Parathyroid adenoma (tissue), 2 donors: ENCODE measurements around the gene OPCML.

Experiments used
- H2AFZ ChIP-seq: fragments of 300-600 bp; sonication (generic); one replicate; pipeline ENCODE4 v1.7.0; 2017; ENCODE audit warnings: antibody characterized with exemption, mild to moderate bottlenecking
- H3K27ac ChIP-seq: fragments of 300-600 bp; sonication (generic); one replicate; pipeline ENCODE4 v1.7.0; 2017
- H3K27me3 ChIP-seq: fragments of 300-600 bp; sonication (generic); one replicate; pipeline ENCODE4 v1.7.0; 2017; ENCODE audit warnings: low read length; ENCODE audit not compliant: control insufficient read depth, insufficient read depth
- H3K36me3 ChIP-seq: fragments of 300-600 bp; sonication (generic); one replicate; pipeline ENCODE4 v1.7.0; 2017; ENCODE audit warnings: low read length; ENCODE audit not compliant: control insufficient read depth, insufficient read depth
- H3K4me1 ChIP-seq: fragments of 300-600 bp; sonication (generic); one replicate; pipeline ENCODE4 v1.7.0; 2017; ENCODE audit warnings: control low read depth
- H3K4me2 ChIP-seq: fragments of 300-600 bp; sonication (generic); one replicate; pipeline ENCODE4 v1.7.0; 2017; ENCODE audit warnings: low read length
- H3K4me3 ChIP-seq: fragments of 300-600 bp; sonication (generic); one replicate; pipeline ENCODE4 v1.7.0; 2017; ENCODE audit warnings: low read depth, low read length
- H3K79me2 ChIP-seq: fragments of 300-600 bp; sonication (generic); one replicate; pipeline ENCODE4 v1.7.0; 2017; ENCODE audit warnings: control low read depth
- H3K9ac ChIP-seq: fragments of 300-600 bp; sonication (generic); one replicate; pipeline ENCODE4 v1.7.0; 2017; ENCODE audit warnings: mild to moderate bottlenecking
- H3K9me3 ChIP-seq: fragments of 300-600 bp; sonication (generic); one replicate; pipeline ENCODE4 v1.7.0; 2017; ENCODE audit warnings: low read length; ENCODE audit not compliant: control insufficient read depth
- TF ChIP-seq, protein P1 (sequence below): fragments of 300-600 bp; sonication (generic); IDR thresholded peaks from one replicate; pipeline ENCODE4 v1.7.0; 2017; ENCODE audit warnings: antibody characterized with exemption, mild to moderate bottlenecking
- donor health status: primary hyperparathyroidism.

OPCML gene

DNA sequence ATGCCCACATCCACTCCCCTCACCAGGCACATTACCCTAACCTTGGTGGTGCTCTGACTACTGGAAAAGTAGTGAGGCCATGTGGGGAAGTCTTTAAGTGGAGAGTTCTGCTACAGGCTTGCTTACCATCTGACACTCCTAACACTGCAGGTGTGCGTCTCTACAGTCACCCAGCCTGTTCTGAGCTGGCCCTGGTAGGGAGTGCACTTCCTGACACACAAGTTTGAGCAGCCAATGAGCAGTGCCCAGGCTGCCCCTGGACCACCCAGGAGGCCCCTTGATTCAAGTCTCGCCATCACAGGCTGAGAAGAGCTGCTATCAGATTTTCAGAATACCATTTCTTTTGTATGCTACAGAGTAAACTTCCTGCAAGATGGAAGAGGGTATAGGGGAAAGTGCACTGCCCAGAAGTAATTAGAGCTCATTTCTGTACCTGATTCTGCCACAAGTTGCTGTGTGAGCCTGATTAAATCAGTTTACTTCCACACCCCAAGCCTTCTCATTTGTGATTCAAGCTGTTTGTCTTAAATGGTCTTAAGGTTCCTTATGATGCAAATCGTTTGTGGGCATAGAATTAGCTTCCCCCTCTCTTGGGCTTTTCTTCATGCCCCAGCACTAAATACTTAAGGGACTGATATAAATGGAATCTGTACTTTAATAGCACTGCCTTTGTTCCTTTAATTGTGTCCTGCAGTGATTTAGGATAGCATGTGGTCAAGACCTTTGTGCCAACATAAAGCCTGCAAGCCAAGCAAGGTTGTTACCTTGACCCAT lies 22.2 kb downstream of the OPCML start:
- Histone ChIP-seq H3K79me2 (no peaks in the 10 kb centered on the region), H3K36me3 (no peaks in the 10 kb centered on the region), H3K4me2 (no peak overlapping the region), H3K27me3 (no peaks in the 10 kb centered on the region), H2AFZ (no peak overlapping the region), H3K4me3 (no peak overlapping the region), H3K27ac (no peak overlapping the region), H3K4me1 (peaks cover 8% of the 10 kb centered on the region), H3K9ac (no peak overlapping the region), H3K9me3 (no peaks in the 10 kb centered on the region)
- TF ChIP-seq, protein P1, sequence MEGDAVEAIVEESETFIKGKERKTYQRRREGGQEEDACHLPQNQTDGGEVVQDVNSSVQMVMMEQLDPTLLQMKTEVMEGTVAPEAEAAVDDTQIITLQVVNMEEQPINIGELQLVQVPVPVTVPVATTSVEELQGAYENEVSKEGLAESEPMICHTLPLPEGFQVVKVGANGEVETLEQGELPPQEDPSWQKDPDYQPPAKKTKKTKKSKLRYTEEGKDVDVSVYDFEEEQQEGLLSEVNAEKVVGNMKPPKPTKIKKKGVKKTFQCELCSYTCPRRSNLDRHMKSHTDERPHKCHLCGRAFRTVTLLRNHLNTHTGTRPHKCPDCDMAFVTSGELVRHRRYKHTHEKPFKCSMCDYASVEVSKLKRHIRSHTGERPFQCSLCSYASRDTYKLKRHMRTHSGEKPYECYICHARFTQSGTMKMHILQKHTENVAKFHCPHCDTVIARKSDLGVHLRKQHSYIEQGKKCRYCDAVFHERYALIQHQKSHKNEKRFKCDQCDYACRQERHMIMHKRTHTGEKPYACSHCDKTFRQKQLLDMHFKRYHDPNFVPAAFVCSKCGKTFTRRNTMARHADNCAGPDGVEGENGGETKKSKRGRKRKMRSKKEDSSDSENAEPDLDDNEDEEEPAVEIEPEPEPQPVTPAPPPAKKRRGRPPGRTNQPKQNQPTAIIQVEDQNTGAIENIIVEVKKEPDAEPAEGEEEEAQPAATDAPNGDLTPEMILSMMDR = no peak

DNA sequence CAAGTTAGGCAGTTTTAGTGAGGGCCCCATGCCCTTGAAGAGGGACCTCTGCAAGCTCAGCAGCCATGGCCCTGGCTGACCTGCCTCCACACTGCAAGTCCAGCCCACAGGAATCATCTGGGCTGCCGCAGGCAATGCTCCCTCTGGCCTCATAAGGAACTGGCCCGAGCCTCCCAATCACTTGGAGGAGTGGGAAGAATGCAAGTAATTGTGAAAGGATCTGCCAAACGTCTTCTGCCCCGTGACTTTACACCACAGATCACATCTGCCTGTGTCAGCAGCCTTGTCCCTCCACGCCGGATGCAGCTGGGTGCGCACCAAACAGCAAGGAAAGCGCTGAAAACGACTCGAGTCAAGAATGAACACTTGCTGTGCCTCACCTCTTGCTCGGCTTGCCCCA lies 23.8 kb downstream of the OPCML start:
- Histone ChIP-seq H2AFZ (no peak overlapping the region), H3K27ac (peak overlapping the region; percentile 36), H3K36me3 (no peaks in the 10 kb centered on the region), H3K27me3 (no peaks in the 10 kb centered on the region), H3K9ac (no peak overlapping the region), H3K79me2 (no peaks in the 10 kb centered on the region), H3K4me2 (no peak overlapping the region), H3K9me3 (no peaks in the 10 kb centered on the region), H3K4me1 (peaks cover 8% of the 10 kb centered on the region), H3K4me3 (no peak overlapping the region)
- TF ChIP-seq, protein P1 = no peak

DNA sequence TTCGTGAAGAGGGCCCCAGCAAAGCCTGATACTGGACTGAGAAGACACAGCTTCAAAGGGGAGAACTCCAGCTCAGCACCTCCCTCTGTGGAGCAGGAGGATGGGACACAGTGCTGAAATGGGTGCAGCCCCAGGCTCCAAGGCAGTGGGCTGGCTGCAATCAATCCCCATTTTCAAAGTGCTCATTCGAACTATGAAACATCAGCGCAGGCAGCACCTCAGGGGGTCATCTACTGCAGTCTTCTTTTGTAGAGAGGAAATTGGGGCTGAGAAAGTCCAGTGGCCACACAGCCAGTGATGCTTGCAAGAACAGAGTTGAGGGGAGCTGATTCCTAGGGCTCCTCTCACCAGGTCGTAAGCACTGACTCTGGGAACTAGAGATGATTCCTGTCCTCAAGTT lies 25.1 kb downstream of the OPCML start:
- no peak overlapping the region for H3K27ac ChIP-seq
- H3K4me1 ChIP-seq = peaks cover 8% of the 10 kb centered on the region
- H2AFZ ChIP-seq = no peak overlapping the region
- TF ChIP-seq, protein P1 = no peak
- H3K4me3 ChIP-seq = no peak overlapping the region
- no peaks in the 10 kb centered on the region for H3K79me2 ChIP-seq
- no peaks in the 10 kb centered on the region for H3K27me3 ChIP-seq
- no peak overlapping the region for H3K4me2 ChIP-seq
- no peak overlapping the region for H3K9ac ChIP-seq
- H3K9me3 ChIP-seq = no peaks in the 10 kb centered on the region
- H3K36me3 ChIP-seq = no peaks in the 10 kb centered on the region

DNA sequence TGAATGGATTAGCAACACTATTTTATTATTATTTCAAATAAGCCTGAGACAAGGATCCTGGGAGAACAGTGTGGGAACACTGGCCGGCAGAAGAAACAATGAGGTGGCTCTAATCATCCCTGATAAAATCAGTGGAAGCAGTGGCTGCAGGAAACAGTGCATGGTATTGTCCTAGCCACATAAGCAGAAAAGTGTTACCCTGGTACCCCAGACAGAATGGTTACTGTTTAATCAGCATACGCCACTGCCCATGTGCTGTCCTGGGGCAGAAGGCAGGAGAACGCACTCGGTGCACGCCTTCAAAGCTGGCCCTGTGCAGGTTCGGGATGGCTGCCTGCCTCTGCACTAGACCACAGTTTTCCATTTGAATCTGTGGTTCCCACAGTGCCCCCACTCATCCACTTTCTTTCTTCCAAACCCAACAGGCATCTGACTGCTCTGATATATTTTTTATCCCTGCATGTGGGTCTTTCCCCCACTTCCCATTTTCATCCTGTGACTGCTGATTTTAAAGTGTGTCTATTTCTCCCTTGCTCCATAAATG lies 25.7 kb downstream of the OPCML start:
- no peaks in the 10 kb centered on the region for H3K27me3 ChIP-seq
- no peaks in the 10 kb centered on the region for H3K9me3 ChIP-seq
- H3K9ac ChIP-seq = no peak overlapping the region
- TF ChIP-seq, protein P1 = no peak
- H3K27ac ChIP-seq = no peak overlapping the region
- H3K36me3 ChIP-seq = no peaks in the 10 kb centered on the region
- peaks cover 8% of the 10 kb centered on the region for H3K4me1 ChIP-seq
- H3K4me3 ChIP-seq = no peak overlapping the region
- no peak overlapping the region for H2AFZ ChIP-seq
- H3K4me2 ChIP-seq = no peak overlapping the region
- no peaks in the 10 kb centered on the region for H3K79me2 ChIP-seq

DNA sequence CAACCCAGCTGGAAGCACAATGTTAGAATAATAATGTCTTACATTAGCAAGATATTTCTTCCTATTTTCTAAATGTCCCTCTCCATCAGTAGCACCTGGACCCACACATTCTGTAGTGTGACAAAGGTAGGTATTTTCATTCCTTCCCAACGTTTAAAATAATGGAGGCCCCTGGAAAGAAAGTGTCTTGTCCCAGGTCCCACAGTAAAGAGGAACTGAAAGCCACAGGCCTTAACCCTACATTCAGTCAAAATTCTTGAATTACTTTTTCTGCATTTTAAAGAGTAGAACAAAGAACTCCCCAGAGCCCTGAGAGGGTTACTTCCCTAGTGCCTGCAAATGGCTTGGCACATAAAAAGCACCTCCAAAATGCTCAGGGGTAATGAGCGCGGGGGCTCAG lies 26.3 kb downstream of the OPCML start:
- no peak overlapping the region for H2AFZ ChIP-seq
- no peaks in the 10 kb centered on the region for H3K27me3 ChIP-seq
- H3K4me2 ChIP-seq = no peak overlapping the region
- no peak overlapping the region for H3K27ac ChIP-seq
- TF ChIP-seq, protein P1 = no peak
- no peaks in the 10 kb centered on the region for H3K79me2 ChIP-seq
- H3K4me3 ChIP-seq = no peak overlapping the region
- no peak overlapping the region for H3K9ac ChIP-seq
- peaks cover 8% of the 10 kb centered on the region for H3K4me1 ChIP-seq
- H3K9me3 ChIP-seq = no peaks in the 10 kb centered on the region
- H3K36me3 ChIP-seq = no peaks in the 10 kb centered on the region
